RKO (cell line): Measurements from ENCODE around the gene MYL1.

ENCODE experiments used
- DNase-seq: peaks from one replicate; pipeline ENCODE4 v3.0.0-alpha.2; 2016; ENCODE audit warnings: low spot score

MYL1 gene

GRCh38 chr2:210267698-210268097 lies 47.3 kb downstream of the MYL1 start:
- DNase-seq: no peak

GRCh38 chr2:210264282-210264681 lies 50.7 kb downstream of the MYL1 start:
- DNase-seq: no peak

GRCh38 chr2:210263841-210264240 lies 51.1 kb downstream of the MYL1 start:
- no peak for DNase-seq

GRCh38 chr2:210262036-210262435 lies 52.9 kb downstream of the MYL1 start:
- no peak for DNase-seq

- no peak for DNase-seq
These were observed 55.3 kb downstream of the MYL1 start for GRCh38 chr2:210259687-210260086.

GRCh38 chr2:210252699-210253606 lies 62.0 kb downstream of the MYL1 start:
- DNase-seq: no peak

GRCh38 chr2:210250622-210251021 lies 64.4 kb downstream of the MYL1 start:
- no peak for DNase-seq
